NOMO-1 (cell line): ENCODE measurements around the gene NAA50.

Experiments used
- DNase-seq, 2 experiments: peaks; one replicate each; lab custom pipeline; 2025; ENCODE audit not compliant: unreplicated experiment in 2 of 2; lab: John Stamatoyannopoulos, UW

NAA50 gene

DNA sequence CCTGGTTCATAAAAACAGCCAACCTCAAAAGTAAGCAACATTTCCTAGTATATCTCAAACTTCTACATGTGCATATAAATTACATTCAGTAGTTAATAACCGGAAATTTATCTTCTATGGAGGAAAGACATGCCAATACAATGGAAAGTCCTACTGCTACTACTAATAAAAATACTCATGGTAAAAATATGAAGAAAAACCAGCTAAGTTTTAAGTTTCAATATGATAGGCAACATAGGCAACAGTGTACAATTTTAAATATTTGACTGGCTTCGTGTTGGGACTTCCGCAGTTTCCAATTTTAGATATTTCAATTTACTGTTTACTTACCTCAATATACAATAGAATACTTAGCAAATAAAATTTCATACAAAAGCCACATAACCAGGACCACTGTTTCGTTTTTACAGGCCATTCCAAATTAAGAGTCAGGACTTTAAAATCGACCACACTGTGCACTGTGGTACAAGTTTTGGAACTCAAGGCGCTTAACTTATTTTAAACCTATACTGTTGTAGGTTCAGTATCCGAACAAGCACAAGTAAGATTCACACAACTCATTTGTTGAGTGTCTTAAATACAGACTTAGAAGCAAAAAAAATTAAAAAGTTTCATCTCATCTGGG is 2.9 kb downstream of the NAA50 start:
- no peak for DNase-seq

DNA sequence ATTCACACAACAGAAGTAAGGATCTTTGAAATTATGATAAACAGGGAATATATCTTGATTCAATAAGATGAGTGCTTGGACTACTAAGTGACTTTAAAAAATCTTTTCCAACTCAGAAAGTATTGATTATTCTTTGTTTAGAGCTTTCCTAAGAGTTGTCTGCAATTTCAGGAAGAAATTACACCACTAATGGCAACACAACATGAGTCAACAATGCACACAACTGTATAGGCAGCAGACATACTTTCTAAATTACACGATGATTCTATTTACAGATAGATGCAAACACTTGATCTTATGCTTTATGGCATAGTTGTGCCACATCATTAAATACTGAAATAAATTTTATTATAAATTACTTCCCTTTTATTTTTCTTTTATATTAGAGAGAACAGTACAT is 4.4 kb downstream of the NAA50 start:
- DNase-seq, result no peak

DNA sequence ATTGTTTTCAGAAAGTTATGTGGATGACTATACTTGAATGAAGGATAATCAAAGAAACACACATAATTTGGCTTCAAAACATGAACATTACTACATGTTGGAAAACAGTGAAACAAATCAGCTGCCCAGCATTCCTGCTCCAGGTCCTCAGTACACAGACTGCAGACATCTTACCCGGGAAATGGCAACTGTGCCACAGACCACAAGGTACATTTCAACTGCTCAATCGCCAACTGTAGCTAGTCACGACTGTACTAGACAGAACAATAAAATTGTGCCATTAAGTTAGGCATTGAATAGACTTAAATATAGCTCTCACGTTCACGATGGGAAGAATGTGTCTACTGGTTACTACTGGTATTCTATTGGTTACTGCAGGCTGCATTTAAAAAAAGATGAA is 5.0 kb downstream of the NAA50 start:
- DNase-seq, result no peak

DNA sequence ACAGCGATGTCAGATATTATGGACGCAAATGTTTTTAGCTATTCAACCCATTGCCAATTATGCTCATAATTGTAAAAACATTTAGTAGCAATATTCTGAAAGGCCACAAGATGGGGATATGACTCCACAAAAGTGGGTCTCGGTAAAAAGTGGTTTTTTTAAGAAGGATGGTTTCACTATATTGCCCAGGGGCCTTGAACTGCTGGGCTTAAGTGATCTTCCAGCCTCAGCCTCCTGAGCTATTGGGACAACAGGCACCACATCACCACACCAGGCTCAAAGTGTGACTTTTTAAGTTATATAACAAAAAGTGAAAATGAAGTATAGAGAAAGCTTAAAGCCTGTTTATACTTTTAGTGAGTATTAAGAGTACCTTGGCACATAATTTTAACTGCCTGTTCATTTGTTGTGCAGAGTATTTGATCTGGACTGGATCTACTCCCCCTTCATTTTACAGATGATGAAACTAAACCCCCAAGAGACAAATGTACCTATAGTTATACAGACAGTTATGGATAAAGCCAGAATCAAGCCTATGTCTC is 9.4 kb downstream of the NAA50 start:
- DNase-seq, result peak; percentile 44 to 54

- DNase-seq, result no peak
These were observed 14.4 kb downstream of the NAA50 start for GRCh38 chr3:113731694-113732093.

GRCh38 chr3:113730550-113730949 is 15.5 kb downstream of the NAA50 start:
- DNase-seq, result no peak

DNA sequence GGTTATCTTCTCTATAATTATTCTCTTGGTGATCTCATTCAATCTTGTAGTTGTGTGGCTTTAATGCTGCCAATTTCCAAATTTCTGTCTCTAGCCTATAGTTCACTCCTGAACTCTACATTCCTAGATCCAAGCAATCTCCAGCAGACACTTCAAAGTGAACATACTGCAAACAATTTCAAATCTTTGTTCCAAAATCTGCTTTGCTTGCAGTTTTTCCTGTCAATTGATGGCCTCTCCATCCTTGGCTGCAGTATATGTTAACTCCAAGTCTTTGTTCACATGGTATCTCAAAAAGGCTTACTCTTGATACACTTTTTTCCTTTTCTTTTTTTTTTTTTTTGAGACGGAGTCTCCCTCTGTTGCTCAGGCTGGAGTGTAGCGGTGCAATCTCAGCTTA is 17.4 kb downstream of the NAA50 start:
- DNase-seq, result no peak

DNA sequence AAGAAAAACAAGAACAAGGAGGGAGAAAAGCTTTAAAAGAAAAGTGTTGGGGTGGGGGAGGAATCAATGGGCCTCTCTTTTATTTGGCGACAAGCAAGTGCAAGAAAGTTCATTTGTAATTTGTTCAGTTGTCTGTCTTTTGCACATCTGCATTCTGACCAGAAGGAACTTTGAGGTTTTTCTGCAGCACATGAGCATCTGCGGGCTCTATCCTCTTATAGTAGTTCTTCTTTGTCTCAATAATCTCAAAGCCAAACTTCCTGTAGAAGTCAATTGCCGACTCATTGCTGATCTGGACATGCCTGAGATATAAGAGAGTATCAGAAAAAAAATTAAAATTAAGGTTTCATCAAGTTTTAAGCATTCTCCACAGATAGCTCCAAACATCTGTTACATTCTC is 24.4 kb downstream of the NAA50 start:
- DNase-seq, result no peak

- no peak for DNase-seq
These were observed 26.3 kb downstream of the NAA50 start for GRCh38 chr3:113719758-113720157.

GRCh38 chr3:113719294-113719693 is 26.8 kb downstream of the NAA50 start:
- no peak for DNase-seq

DNA sequence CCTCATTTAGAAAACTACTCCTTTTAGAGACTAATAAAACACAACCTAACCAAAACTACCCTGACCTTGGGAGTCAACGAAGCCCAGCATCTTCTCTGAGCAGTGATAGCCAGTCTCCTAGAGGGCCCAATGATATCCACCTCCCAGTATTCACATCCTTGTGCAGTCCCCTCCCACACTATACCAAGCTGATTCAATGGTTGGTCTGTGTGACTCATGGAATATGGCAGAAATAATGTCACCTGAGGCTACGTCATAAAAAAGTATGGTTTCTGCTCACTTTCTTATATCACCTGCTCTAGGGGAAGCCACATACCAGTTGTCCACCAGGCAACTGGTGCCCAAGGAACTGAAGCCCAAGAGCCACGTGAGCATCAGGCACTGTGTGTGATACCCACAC is 28.2 kb downstream of the NAA50 start:
- no peak for DNase-seq

DNA sequence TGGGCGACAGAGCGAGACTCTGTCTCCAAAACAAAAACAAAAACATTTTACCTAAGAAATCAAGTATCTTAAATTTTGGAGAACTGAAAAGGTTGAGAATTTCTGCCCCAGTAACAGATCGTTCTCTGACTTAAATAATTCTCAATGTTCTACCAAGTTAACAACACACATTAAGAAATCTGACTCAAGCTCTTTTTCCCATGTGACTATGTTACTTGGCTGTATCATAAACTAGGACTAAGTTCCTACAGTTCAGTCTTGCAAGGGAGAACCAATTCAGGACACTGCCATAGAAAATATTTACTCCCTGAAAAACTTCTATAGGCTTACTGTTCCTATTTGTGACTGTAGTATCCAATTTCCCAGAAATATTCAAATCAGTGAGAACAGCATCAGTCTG is 28.7 kb downstream of the NAA50 start:
- DNase-seq, result no peak

GRCh38 chr3:113714702-113715101 is 31.3 kb downstream of the NAA50 start:
- DNase-seq, result no peak

DNA sequence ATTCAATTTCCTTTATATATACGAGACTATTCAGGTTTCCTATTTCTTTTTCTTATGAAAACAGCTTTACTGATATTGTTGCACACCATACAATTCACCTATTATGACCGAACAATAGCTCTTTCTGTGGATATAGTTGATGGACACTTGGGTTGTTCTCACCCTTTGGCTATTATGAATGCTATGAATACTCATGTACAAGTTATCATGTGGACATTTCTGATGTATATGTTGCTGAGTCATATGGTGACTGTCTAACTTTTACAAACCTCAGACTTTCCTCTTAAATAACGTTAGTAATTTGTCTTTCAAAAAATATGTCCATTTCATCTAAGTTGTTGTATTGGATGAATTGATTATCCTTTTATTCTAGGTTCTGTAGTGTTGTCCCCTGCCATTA is 33.9 kb downstream of the NAA50 start:
- DNase-seq, result no peak

- no peak for DNase-seq
These were observed 38.2 kb downstream of the NAA50 start for GRCh38 chr3:113707835-113708234.

DNA sequence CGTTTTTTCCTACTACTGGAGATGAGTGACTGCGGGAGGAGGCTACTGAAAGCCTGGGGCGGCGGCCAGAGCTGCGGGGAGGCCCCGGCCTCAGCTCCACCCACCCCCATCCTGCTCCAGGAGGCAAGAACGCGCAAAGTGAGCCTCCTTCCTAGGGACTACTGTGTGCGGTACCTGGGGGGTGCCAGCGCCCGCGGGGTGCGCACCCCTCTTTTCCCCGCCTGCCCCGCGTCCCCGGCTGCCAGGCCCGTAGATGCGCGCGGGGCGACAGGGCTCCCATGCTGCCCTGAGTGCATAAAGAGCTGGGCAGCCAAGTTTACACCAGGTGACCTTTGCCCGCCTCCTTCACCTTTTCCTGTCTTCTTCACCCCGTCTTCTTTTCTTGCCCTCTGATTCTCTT is 47.1 kb downstream of the NAA50 start:
- DNase-seq, result no peak

DNA sequence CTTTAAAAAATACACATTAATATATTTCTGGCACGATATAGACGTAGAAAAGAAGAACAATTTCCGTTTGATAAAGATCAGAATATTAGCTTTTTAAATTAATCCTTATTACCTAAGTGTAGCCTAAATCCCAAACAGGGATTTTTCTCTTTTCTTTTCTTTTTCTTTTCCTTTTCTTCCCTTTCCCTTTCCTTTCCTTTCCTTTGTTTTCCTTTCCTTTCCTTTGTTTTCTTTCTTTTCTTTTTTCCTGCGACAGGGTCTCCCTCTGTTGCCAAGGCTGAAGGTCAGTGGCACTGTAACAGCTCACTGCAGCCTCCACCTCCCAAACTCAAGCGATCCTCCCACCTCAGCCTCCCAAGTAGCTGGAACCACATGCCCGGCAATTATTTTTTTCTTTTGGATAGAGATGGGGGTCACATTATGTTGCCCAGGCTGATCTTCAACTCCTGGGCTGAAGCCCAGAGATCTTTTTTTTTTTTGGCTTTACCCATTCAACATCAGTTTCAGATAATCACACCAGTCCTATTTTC is 47.8 kb downstream of the NAA50 start:
- no peak for DNase-seq

DNA sequence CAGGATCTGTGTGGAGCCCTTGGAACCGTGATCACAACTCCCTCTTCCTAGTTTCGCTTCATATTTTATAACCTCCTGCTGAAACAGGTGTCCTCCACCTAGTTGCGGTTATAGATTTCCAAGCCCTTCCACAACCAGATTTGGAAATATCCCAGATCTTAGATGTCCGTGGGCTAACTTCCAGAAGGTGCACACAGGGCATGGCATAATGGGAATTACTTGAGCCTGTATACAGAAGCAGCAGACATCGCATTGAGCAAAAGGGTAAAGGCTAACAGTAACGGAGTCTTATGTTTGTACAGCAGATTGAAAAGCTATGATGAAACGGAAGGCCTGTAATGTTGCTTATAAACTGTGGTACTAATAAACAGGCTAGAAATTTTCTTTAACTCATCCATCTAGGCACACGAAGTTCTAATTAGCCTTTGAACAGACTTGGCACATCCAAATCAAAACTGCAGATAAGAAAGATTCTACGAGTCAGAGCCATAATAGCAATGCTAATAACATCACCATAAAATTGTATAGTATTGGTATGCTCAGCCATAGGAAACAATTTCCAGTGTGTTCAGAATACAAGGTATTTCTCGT is 48.5 kb downstream of the NAA50 start:
- DNase-seq, result peak in 1 of 2 experiments; percentile 14

- DNase-seq, result peak; percentile 99 to 100
These were observed 49.2 kb downstream of the NAA50 start for GRCh38 chr3:113696658-113697499.

GRCh38 chr3:113695786-113696645 is 50.0 kb downstream of the NAA50 start, which contains the start of gene USF3:
Gene USF3, minus strand, starts transcription at chr3:113696642. Its CDS starts 21,764 bp downstream, at chr3:113674878.
- peak; percentile 53 to 69 for DNase-seq
